Transverse colon (tissue), 4 donors: ENCODE results near the gene OSM. TPM values are rescaled to one million over a fixed set of nuclear protein-coding genes. Genes with fewer than 3 reads are reported as not detected.

Experiments used
- DNase-seq: peaks from one replicate; pipeline ENCODE4 v3.0.0-alpha.2; 2019
- H3K27ac ChIP-seq, 4 donors: fragments of 200-600 bp; sonication (generic); 2 replicates each; pipeline ENCODE4 v1.5.1; 2016 to 2018; ENCODE audit warnings: inconsistent platforms in 4 of 4
- H3K27me3 ChIP-seq: fragments of 200-600 bp; sonication (generic); 2 replicates; pipeline ENCODE4 v1.5.1; 2017; ENCODE audit warnings: inconsistent platforms
- H3K36me3 ChIP-seq, 4 donors: fragments of 200-600 bp; sonication (generic); 2 replicates each; pipeline ENCODE4 v1.5.1; 2017 to 2019; ENCODE audit warnings: inconsistent platforms in 4 of 4
- H3K4me1 ChIP-seq, 4 donors: fragments of 200-600 bp; sonication (generic); 2 replicates each; pipeline ENCODE4 v1.5.1; 2017 to 2020; ENCODE audit warnings: inconsistent platforms in 4 of 4
- H3K4me3 ChIP-seq, 4 donors: fragments of 200-600 bp; sonication (generic); 1 replicate in 1 of 4; 2 replicates in 3 of 4; pipeline versions ENCODE4 v1.5.1 to v1.6.1; 2017 to 2019; ENCODE audit warnings: inconsistent platforms in 4 of 4
- H3K9me3 ChIP-seq, 2 donors: fragments of 200-600 bp; sonication (generic); 2 replicates each; pipeline ENCODE4 v1.5.1; 2017 to 2019; ENCODE audit warnings: inconsistent platforms in 2 of 2
- EP300 ChIP-seq: sonication (generic); formaldehyde crosslinking; IDR thresholded peaks from one replicate; pipeline ENCODE4 v1.6.1; 2017; ENCODE audit warnings: antibody characterized with exemption, low read depth
- POLR2A ChIP-seq: fragments of 450-650 bp; IDR thresholded peaks from one replicate; pipeline ENCODE4 v1.6.1; 2016; ENCODE audit warnings: antibody characterized with exemption, mild to moderate bottlenecking, moderate library complexity
- POLR2AphosphoS5 ChIP-seq, 3 donors: sonication (generic); formaldehyde crosslinking; IDR thresholded peaks; one replicate each; pipeline ENCODE4 v1.6.1; 2016; ENCODE audit warnings: antibody characterized with exemption in 3 of 3
- WGBS, 2 donors: methylation state at CpG; one replicate each; pipeline ENCODE4 v1.1.5; 2018; ENCODE audit warnings: low coverage in 1 of 2; 5-methylcytosine and 5-hydroxymethylcytosine counted together
- in situ Hi-C, 4 donors: fragments of 200-750 bp; cut with MboI; loops; one replicate each; pipeline versions ENCODE4 v1.15.0 to v1.15.1; 2017; ENCODE audit warnings: low sequenced_read_pairs in 3 of 4, low pct_ligation_motif_present in 1 of 4, low pct_unique_long_range_greater_than_20kb in 1 of 4
- intact Hi-C: fragments of 100-400 bp; cut with DNase I; formaldehyde crosslinking; loops from one replicate; pipeline ENCODE4 v1.15.1; 2023; ENCODE audit warnings: low total_unique reads
- total RNA-seq, 4 donors: library from RNA; depleted of rRNA; stranded (reverse); fragments of >200 nt; gene quantifications; one replicate each; pipeline ENCODE4 v1.1.0, GENCODE V29; 2016
- TF ChIP-seq, protein P1 (sequence below), 5 experiments: fragments of 200-600 bp in 3 of 5; fragments of 450-650 bp in 2 of 5; sonication (generic) in 3 of 5; IDR thresholded peaks; 1 replicate in 2 of 5; 2 replicates in 3 of 5; pipeline ENCODE4 v1.5.1; 2016 to 2017; ENCODE audit warnings: antibody characterized with exemption in 5 of 5, inconsistent platforms in 3 of 5, mild to moderate bottlenecking in 2 of 5, moderate library complexity in 1 of 5

The OSM gene
- total RNA-seq, 4 donors from 2014 or later, result not detected

DNA sequence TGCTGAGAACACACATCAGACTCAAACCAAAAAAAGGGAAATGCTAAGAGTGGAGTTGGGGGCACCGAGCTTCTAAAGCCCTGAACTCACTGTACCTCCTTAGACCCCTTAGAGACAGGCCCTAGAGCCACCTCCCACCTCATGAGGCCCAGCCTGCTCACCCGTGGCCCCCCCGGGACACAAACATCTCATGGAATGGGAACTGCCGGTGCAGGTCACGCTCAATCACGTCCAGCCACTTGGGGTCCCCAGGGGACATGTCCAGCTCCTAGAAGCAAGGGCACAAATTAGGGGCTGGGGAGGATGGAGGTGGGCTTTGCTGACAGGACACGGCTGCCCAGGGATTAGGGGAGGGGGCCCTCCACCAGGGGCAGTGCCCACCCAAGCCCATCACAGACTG is 28.9 kb upstream of the OSM start:
- no peak overlapping the region for H3K27ac ChIP-seq
- no peak overlapping the region for H3K4me3 ChIP-seq
- H3K4me1 ChIP-seq, result peaks cover 10 to 32% (median 24%) of the 10 kb centered on the region in 4 donors
- intact Hi-C loops, result no loop called here
- DNase-seq, result no peak
- WGBS, 2 donors, result 75% methylated on average over 7 of the region's 7 CpGs; no CpG with 5 or more reads in 1 of the 2 donors
- in situ Hi-C loops, result loop anchor here in 1 of 4 donors (25.0 kb wide), 1 partner anchor 92 kb away; the partner anchor contains the start of genes RNF215 and SEC14L2
- TF ChIP-seq, protein P1, sequence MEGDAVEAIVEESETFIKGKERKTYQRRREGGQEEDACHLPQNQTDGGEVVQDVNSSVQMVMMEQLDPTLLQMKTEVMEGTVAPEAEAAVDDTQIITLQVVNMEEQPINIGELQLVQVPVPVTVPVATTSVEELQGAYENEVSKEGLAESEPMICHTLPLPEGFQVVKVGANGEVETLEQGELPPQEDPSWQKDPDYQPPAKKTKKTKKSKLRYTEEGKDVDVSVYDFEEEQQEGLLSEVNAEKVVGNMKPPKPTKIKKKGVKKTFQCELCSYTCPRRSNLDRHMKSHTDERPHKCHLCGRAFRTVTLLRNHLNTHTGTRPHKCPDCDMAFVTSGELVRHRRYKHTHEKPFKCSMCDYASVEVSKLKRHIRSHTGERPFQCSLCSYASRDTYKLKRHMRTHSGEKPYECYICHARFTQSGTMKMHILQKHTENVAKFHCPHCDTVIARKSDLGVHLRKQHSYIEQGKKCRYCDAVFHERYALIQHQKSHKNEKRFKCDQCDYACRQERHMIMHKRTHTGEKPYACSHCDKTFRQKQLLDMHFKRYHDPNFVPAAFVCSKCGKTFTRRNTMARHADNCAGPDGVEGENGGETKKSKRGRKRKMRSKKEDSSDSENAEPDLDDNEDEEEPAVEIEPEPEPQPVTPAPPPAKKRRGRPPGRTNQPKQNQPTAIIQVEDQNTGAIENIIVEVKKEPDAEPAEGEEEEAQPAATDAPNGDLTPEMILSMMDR (IDR thresholded peaks at IDR 0.05), result no peak
- no peak for TF ChIP-seq EP300
- no peaks in the 10 kb centered on the region for H3K9me3 ChIP-seq
- peaks cover 0 to 40% (median 23%) of the 10 kb centered on the region in 4 donors for H3K36me3 ChIP-seq
- no peaks in the 10 kb centered on the region for H3K27me3 ChIP-seq

DNA sequence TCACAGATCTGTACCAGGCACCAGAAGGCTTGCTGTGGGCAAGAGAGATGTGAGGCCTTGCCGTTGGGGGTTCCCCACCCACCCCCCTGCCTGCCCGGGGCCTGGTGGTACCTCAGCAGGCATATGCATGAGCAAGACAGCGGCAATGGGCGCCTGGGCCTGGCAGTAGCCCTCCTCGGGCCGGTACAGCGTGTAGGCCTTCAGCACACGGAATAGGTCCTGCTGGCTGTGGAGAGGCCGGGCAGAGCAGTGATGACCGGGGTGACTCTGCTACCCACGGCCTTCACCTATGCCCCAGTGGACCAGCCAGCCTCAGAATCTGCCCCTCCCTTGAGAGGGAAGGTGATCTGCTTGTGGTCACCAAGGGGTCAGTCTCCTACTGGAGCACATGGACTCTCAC is 28.2 kb upstream of the OSM start:
- H3K4me1 ChIP-seq, result peaks cover 17 to 39% (median 32%) of the 10 kb centered on the region in 4 donors
- H3K27me3 ChIP-seq, result no peaks in the 10 kb centered on the region

DNA sequence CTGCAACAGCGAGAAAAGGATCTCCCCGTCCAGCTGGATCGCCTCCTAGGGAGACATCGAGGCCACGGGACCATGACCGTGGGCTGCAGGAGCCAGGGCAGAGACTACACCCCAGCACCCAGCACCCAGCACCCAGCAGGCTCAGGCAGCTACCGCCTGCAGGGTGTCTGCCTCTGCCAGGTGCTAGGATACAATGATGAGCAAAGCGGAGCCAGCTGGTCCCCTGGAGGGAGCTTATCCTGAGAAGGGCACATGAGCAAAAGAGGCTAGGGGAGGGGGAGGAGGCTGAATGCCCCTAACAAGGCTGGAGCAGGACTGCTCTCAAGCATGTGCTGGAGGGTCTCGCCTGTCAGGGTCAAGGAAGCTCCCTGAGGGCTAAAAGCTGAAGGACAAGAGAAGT is 27.4 kb upstream of the OSM start:
- no peak for DNase-seq
- intact Hi-C loops (no loop called here), in situ Hi-C loops (loop anchor here in 1 of 4 donors (25.0 kb wide), 1 partner anchor 93 kb away; the partner anchor contains the start of genes RNF215 and SEC14L2)
- Histone ChIP-seq H3K4me3 (no peak overlapping the region), H3K36me3 (peaks cover 0 to 40% (median 21%) of the 10 kb centered on the region in 4 donors), H3K27me3 (no peaks in the 10 kb centered on the region), H3K27ac (no peak overlapping the region), H3K9me3 (no peaks in the 10 kb centered on the region), H3K4me1 (peaks cover 17 to 38% (median 29%) of the 10 kb centered on the region in 4 donors)
- TF ChIP-seq EP300, result no peak
- TF ChIP-seq POLR2A, result no peak
- TF ChIP-seq, protein P1 (IDR thresholded peaks at IDR 0.05), result no peak
- no peak for TF ChIP-seq POLR2AphosphoS5 (IDR thresholded peaks at IDR 0.05)
- WGBS, 2 donors, result 91% methylated on average over 9 of the region's 9 CpGs; no CpG with 5 or more reads in 1 of the 2 donors

More for the DNA sequence above, 28.2 kb upstream of the OSM start:
- DNase-seq, result no peak
- in situ Hi-C loops, result loop anchor here in 1 of 4 donors (25.0 kb wide), 1 partner anchor 92 kb away; the partner anchor contains the start of genes RNF215 and SEC14L2
- intact Hi-C loops, result no loop called here
- no peak for TF ChIP-seq POLR2AphosphoS5 (IDR thresholded peaks at IDR 0.05)
- TF ChIP-seq EP300, result no peak
- TF ChIP-seq, protein P1 (IDR thresholded peaks at IDR 0.05), result no peak
- no peak for TF ChIP-seq POLR2A
- Histone ChIP-seq H3K36me3 (peaks cover 0 to 40% (median 23%) of the 10 kb centered on the region in 4 donors), H3K4me3 (no peak overlapping the region), H3K9me3 (no peaks in the 10 kb centered on the region), H3K27ac (no peak overlapping the region)
- WGBS, 2 donors, result 92% methylated on average over 11 of the region's 11 CpGs; no CpG with 5 or more reads in 1 of the 2 donors

DNA sequence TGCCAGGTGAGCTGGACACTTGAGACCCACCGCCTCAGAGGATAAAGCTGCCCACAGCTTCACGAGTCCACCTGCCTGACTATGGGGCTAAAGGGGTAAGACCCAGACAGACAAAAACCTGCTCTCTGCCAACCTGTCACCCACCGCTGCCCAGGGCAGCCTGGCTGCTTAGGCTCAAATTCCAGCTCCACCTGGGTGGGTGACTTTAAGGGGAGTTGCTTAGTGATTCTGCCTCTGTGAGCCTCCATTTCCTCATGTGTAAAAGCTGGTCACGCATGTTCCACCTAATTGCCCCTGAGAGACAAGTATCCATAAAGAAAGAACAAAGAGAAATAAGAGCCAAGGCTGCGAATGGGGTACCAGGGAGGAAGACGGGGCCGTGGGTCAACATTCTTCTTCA is 26.4 kb upstream of the OSM start:
- intact Hi-C loops, result no loop called here
- in situ Hi-C loops, result loop anchor here in 1 of 4 donors (25.0 kb wide), 1 partner anchor 94 kb away; the partner anchor contains the start of genes RNF215 and SEC14L2
- Histone ChIP-seq H3K9me3 (no peaks in the 10 kb centered on the region), H3K36me3 (peaks cover 0 to 40% (median 19%) of the 10 kb centered on the region in 4 donors), H3K27me3 (no peaks in the 10 kb centered on the region), H3K4me3 (no peak overlapping the region), H3K27ac (no peak overlapping the region), H3K4me1 (peaks cover 24 to 37% (median 31%) of the 10 kb centered on the region in 4 donors)
- WGBS, 2 donors, result 91% methylated on average over 7 of the region's 7 CpGs; no CpG with 5 or more reads in 1 of the 2 donors
- DNase-seq, result no peak
- no peak for TF ChIP-seq POLR2A
- no peak for TF ChIP-seq POLR2AphosphoS5 (IDR thresholded peaks at IDR 0.05)
- no peak for TF ChIP-seq EP300
- TF ChIP-seq, protein P1 (IDR thresholded peaks at IDR 0.05), result no peak
